ENCODE results near the gene FBXO42. TPM values are rescaled to one million over a fixed set of nuclear protein-coding genes. Genes with fewer than 3 reads are reported as not detected.
A peak's percentile ranks its signal among the peaks of the same experiment; 100 is the strongest.

FBXO42 gene
- total and polyA plus RNA-seq, 2 donors (not counting 1 experiment from before 2014, with no cell fraction given): 10.4 to 13.5 TPM

DNA sequence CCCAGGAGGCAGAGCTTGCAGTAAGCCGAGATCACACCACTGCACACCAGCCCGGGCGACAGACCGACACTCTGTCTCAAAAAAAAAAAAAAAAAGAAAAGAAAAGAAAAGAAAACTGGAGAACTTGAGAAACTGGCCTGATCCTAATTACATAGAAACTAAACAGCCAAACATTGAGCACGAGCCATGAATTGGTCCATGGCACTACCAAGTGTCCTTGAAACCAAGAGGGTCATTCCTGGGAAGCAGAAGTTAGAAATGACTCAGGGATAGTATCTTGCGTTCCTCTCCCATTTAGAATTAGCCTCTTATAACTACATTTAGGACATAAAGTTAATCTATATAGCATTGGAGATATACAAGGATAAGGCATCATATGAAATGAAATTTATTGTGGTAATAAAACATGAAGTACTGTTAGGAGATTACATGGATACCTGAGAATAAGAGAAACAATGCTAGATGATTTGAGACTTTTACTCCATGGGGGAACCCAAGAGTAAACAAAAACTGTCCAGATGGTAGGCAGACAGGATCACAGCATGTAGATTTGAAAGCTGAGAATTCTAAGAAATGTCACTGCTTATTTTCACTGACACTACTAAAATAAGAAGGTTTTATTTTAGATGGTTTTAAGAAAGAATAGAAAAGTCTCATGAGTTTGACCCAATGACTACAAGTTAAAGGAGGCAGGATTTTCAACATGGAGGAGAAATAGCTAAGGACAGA is 75.8 kb downstream of the FBXO42 start:
- H3K4me2 ChIP-seq (ENCODE audit: extremely low read depth, insufficient read depth, low read length): no peak overlapping the region
- no peaks in the 10 kb centered on the region for H4K20me1 ChIP-seq (ENCODE audit: control insufficient read depth, extremely low read depth, insufficient read depth, low read length)
- no peak overlapping the region for H2AFZ ChIP-seq (ENCODE audit: low read length)
- H3K4me3 ChIP-seq (replicated peaks in 1 of 4; ENCODE audit: control extremely low read depth in 1 of 4, insufficient read depth in 1 of 4, low read depth in 3 of 4, low read length in 4 of 4): no peak overlapping the region
- no peaks in the 10 kb centered on the region for H3K27me3 ChIP-seq (ENCODE audit: control insufficient read depth, insufficient read depth, low read length)
- H3K9ac ChIP-seq (ENCODE audit: insufficient read depth, low read length): no peak overlapping the region
- no peak for TF ChIP-seq EZH2 (IDR thresholded peaks at IDR 0.05; ENCODE audit: low read length, missing control alignments)
- TF ChIP-seq, protein P1, sequence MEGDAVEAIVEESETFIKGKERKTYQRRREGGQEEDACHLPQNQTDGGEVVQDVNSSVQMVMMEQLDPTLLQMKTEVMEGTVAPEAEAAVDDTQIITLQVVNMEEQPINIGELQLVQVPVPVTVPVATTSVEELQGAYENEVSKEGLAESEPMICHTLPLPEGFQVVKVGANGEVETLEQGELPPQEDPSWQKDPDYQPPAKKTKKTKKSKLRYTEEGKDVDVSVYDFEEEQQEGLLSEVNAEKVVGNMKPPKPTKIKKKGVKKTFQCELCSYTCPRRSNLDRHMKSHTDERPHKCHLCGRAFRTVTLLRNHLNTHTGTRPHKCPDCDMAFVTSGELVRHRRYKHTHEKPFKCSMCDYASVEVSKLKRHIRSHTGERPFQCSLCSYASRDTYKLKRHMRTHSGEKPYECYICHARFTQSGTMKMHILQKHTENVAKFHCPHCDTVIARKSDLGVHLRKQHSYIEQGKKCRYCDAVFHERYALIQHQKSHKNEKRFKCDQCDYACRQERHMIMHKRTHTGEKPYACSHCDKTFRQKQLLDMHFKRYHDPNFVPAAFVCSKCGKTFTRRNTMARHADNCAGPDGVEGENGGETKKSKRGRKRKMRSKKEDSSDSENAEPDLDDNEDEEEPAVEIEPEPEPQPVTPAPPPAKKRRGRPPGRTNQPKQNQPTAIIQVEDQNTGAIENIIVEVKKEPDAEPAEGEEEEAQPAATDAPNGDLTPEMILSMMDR (conservative IDR thresholded peaks at IDR 0.05 in 1 of 2, IDR thresholded peaks at IDR 0.05 in 1 of 2; ENCODE audit: low read depth in 1 of 2, low read length in 2 of 2): no peak
- DNase-seq (ENCODE audit: low read depth in 2 of 2): no peak
- H3K4me1 ChIP-seq (ENCODE audit: control insufficient read depth, extremely low read depth, insufficient read depth, low read length): peaks cover 2% of the 10 kb centered on the region
- H3K27ac ChIP-seq (ENCODE audit: insufficient read depth, low read length): no peak overlapping the region
- no peaks in the 10 kb centered on the region for H3K79me2 ChIP-seq (ENCODE audit: control insufficient read depth, insufficient read depth, low read length)
- peaks cover 1% of the 10 kb centered on the region for H3K36me3 ChIP-seq (ENCODE audit: control insufficient read depth, insufficient read depth, low read length)
- H3K9me3 ChIP-seq (ENCODE audit: control insufficient read depth, insufficient read depth, low read depth, low read length): no peaks in the 10 kb centered on the region

DNA sequence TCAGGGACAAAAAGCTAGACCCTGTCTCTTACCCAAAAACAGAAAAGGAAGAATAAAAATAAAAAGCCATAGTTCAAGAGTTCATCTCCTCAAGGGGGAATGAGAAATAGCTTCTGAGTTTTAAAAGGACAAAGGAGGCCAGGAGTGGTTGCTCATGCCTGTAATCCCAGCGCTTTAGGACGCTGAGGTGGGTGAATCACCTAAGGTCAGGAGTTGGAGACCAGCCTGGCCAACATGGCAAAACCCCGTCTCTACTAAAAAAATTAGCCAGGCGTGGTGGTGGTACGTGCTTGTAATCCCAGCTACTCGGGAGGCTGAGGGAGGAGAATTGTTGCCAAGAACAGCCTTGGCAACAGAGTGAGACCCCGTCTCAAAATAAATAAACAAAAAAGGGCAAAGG is 76.7 kb downstream of the FBXO42 start:
- Histone ChIP-seq H3K4me1 (ENCODE audit: control insufficient read depth, extremely low read depth, insufficient read depth, low read length) (peaks cover 2% of the 10 kb centered on the region), H3K27ac (ENCODE audit: insufficient read depth, low read length) (no peak overlapping the region), H3K79me2 (ENCODE audit: control insufficient read depth, insufficient read depth, low read length) (no peaks in the 10 kb centered on the region), H2AFZ (ENCODE audit: low read length) (no peak overlapping the region), H3K4me2 (ENCODE audit: extremely low read depth, insufficient read depth, low read length) (no peak overlapping the region), H4K20me1 (ENCODE audit: control insufficient read depth, extremely low read depth, insufficient read depth, low read length) (no peaks in the 10 kb centered on the region), H3K4me3 (replicated peaks in 1 of 4; ENCODE audit: control extremely low read depth in 1 of 4, insufficient read depth in 1 of 4, low read depth in 3 of 4, low read length in 4 of 4) (no peak overlapping the region), H3K36me3 (ENCODE audit: control insufficient read depth, insufficient read depth, low read length) (peaks cover 1% of the 10 kb centered on the region), H3K27me3 (ENCODE audit: control insufficient read depth, insufficient read depth, low read length) (no peaks in the 10 kb centered on the region), H3K9me3 (ENCODE audit: control insufficient read depth, insufficient read depth, low read depth, low read length) (no peaks in the 10 kb centered on the region), H3K9ac (ENCODE audit: insufficient read depth, low read length) (no peak overlapping the region)
- DNase-seq (ENCODE audit: low read depth in 2 of 2): peak in 1 of 2 donors; percentile 40
- TF ChIP-seq EZH2 (IDR thresholded peaks at IDR 0.05; ENCODE audit: low read length, missing control alignments): no peak
- TF ChIP-seq, protein P1 (conservative IDR thresholded peaks at IDR 0.05 in 1 of 2, IDR thresholded peaks at IDR 0.05 in 1 of 2; ENCODE audit: low read depth in 1 of 2, low read length in 2 of 2): no peak

DNA sequence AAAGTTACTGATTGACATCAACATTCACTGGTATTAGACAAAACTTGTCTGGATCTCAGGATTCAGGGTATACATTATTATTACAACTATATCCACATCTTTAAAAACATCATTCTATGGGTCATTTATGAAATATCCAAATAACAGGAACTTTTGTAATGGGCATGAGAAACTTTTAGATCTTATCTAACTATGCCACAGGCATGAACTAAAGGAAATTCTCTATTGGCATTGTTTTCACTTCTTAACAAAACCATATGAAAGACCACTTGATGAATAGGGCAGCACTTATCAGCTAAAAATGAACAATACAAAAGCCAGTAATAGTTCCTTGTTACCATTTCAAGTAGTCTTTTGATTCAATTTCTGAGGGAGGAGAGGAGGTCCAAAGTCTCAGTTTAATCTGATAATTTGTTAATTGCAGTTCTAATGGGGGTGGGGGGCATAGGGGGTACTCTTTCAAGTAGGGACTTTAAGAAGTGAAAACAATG is 84.5 kb downstream of the FBXO42 start:
- Histone ChIP-seq H3K27ac (ENCODE audit: insufficient read depth, low read length) (no peak overlapping the region), H3K4me2 (ENCODE audit: extremely low read depth, insufficient read depth, low read length) (no peak overlapping the region)
- DNase-seq (ENCODE audit: low read depth in 2 of 2): no peak

More for the DNA sequence above, 84.5 kb downstream of the FBXO42 start:
- Histone ChIP-seq H4K20me1 (ENCODE audit: control insufficient read depth, extremely low read depth, insufficient read depth, low read length) (no peaks in the 10 kb centered on the region), H3K9ac (ENCODE audit: insufficient read depth, low read length) (no peak overlapping the region), H2AFZ (ENCODE audit: low read length) (no peak overlapping the region), H3K9me3 (ENCODE audit: control insufficient read depth, insufficient read depth, low read depth, low read length) (no peaks in the 10 kb centered on the region), H3K4me3 (replicated peaks in 1 of 4; ENCODE audit: control extremely low read depth in 1 of 4, insufficient read depth in 1 of 4, low read depth in 3 of 4, low read length in 4 of 4) (no peak overlapping the region), H3K79me2 (ENCODE audit: control insufficient read depth, insufficient read depth, low read length) (no peaks in the 10 kb centered on the region), H3K36me3 (ENCODE audit: control insufficient read depth, insufficient read depth, low read length) (peaks cover 1% of the 10 kb centered on the region), H3K27me3 (ENCODE audit: control insufficient read depth, insufficient read depth, low read length) (no peaks in the 10 kb centered on the region), H3K4me1 (ENCODE audit: control insufficient read depth, extremely low read depth, insufficient read depth, low read length) (peaks cover 11% of the 10 kb centered on the region)
- no peak for TF ChIP-seq EZH2 (IDR thresholded peaks at IDR 0.05; ENCODE audit: low read length, missing control alignments)
